GM19035 (cell line): ENCODE data around the gene BOLA2B.
"Not testable (repeated sequence)": the region's sequence is repeated elsewhere in the genome, so short reads cannot be mapped to it uniquely, and the experiment has no call there.

Experiments
- ATAC-seq: cut with Tn5 transposase; IDR thresholded peaks from one replicate; pipeline ENCODE4 v1.9.1; 2021; ENCODE audit not compliant: unreplicated experiment

The BOLA2B gene

GRCh38 chr16:30193615-30194014 lies at the start of gene BOLA2B, which contains the start of gene SLX1A:
BOLA2B (minus strand) TSS chr16:30193666; CDS start chr16:30193595, 71 bp downstream.
SLX1A (plus strand) TSS chr16:30193875; CDS start chr16:30194085, 210 bp downstream.
- peak; percentile 90 for ATAC-seq

DNA sequence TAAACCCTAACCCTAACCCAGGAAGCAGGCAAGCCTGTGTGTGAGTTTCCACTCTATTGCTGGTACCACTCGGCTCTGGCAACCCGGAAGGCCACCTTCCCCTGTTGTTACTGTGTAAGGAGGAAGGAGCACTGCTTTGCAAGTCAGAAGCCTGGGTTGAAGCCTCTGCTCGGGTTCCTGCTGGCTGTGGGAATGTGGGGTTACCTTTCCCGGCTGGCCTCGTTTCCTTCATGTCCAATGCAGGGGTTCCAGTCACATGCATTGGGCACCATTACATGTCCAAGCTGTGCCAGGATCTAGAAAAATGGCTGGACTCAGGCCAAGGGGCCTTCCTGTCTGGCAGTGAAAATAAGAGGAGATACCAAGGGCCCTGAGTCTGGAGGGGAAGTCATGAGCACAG lies 23.6 kb upstream of the BOLA2B start:
- ATAC-seq = not testable (repeated sequence)

DNA sequence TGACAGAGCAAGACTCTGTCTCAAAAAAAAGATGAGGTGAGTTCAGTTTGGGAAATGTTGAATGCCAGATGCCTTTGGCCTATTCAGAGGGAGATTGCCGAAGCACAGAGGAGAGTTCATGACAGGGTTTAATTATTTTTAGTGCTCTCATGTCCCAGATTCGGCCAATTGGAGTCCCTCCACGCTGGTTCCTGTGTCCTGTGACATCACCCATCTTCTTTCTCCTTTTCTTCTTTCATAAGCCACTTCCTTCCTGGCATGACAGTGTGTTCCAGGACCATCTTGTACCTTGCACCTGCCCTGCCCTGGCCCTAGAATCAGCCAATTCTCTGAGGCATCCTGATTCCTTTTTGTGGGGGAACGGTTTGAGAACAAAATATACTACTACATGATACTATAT lies 17.9 kb upstream of the BOLA2B start:
- not testable (repeated sequence) for ATAC-seq

DNA sequence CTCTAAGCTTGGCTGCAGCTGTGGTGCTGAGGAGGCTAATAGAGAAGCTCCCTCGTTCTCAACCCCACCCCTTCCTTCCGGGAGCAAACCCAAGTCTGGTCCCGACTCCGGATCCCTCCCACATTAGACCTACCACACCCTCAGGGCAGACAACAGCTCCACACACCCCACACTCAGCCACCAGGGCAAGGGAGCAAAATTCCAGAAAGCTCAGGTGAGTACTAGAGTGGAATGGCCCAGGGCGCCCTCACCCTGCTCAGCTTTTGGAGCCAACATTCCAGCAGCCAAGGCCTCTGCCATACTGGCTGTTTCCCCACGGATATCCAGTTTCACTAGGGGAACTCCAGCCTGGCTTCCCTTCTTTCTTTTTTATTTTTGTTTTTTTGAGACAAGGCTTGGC lies 15.6 kb upstream of the BOLA2B start:
- not testable (repeated sequence) for ATAC-seq

DNA sequence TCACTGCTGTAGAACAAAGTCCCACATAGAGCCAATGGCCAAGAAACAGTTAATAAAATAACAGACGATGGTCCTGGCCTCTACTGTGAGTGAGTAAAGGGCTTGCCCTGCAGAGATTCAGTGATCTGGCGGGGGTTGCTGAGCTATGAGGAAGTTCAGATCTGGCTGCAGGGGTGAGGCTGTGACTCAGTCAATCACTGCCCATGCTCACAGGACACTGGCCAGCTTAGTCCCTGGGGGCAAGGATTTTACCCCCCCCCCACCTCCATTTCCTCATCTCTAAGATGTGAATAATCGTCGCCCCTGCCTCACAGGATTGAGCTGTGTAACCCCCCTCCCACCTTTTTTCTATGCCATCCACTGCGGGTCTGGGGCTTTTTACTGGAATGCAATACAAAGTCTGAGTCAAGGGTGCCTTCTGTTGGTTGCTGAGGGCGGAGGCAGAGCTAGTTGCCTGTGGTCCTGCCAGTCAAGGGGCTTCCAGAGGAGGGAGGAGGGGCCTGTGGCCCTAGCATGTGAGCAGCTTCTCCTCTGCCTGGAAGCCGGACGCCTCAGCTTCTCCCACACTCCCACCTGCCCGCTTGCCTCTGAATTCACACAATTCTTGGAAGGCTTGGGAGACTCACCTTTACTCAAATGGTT lies 13.7 kb upstream of the BOLA2B start:
- not testable (repeated sequence) for ATAC-seq

GRCh38 chr16:30206252-30206651 lies 12.8 kb upstream of the BOLA2B start:
- not testable (repeated sequence) for ATAC-seq

- ATAC-seq = not testable (repeated sequence)
Observed at GRCh38 chr16:30205541-30206236, 12.2 kb upstream of the BOLA2B start.

DNA sequence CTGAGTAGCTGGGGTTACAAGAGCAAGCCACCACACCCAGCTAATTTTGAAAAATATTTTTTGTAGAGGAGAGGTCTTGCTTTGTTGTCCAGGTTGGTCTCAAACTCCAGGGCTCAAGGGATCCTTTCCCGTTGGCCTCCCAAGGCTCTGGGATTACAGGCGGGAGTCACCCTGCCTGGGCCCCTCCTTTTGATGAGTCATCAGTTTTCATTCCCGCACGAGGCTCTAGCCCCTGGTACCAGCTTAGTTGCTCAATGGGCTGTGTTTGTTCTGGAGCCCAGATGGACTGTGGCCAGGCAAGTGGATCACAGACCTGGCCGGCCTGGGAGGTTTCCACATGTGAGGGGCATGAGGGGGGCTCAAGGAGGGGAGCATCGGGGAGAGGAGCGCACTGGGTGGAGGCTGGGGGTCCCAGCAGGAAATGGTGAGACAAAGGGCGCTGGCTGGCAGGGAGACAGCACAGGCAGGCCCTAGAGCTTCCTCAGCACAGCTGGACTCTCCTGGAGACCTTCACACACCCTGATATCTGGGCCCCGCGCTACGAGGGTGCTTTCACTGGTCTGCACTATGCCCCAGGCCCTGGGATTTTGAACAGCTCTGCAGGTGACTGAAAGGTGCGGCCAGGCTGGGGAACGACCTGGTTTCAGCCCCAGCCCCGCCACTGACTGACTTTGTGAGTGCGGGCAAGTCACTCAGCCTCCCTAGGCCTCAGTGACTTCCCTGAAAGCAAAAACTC lies 6.3 kb upstream of the BOLA2B start:
- ATAC-seq = not testable (repeated sequence)

GRCh38 chr16:30199049-30199448 lies 5.6 kb upstream of the BOLA2B start, which contains the start of gene SULT1A3:
SULT1A3 (plus strand) TSS chr16:30199255; CDS start chr16:30200729, 1,474 bp downstream.
- not testable (repeated sequence) for ATAC-seq

- ATAC-seq = not testable (repeated sequence)
Observed at GRCh38 chr16:30197001-30197400, 3.5 kb upstream of the BOLA2B start.

DNA sequence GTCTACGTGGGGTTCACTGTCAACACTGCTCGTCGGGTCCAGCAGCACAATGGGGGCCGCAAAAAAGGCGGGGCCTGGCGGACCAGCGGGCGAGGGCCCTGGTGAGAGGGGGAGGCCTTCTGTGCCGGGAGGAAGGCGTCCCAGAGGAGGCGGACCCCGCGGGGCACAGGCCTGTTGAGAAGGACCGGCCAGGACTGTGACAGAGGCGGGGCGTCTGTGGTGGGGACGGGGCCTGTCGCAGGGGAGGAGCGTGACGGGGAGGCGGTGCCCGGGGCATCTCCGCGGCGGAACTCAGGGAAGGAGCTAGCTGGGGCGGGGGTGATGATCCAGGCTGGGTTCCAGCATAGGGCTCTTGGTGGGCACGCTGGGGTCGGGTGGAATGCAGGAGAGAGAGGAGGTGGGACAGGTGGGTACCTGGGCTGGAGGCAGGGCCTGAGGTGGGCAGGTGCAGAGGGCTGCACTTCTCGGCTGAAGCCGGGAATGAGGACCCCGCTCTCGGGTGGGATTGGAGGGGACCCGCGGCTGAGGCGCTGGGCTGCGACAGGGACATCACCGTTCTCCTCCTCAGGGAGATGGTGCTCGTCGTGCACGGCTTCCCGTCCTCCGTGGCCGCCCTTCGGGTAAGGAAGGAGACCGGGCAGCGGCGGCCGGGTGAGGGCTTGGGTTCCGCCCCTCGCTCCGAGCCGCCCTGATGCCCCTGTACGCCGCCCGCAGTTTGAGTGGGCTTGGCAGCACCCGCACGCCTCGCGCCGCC lies 883 bp upstream of the BOLA2B start:
- peak; percentile 56 for ATAC-seq

DNA sequence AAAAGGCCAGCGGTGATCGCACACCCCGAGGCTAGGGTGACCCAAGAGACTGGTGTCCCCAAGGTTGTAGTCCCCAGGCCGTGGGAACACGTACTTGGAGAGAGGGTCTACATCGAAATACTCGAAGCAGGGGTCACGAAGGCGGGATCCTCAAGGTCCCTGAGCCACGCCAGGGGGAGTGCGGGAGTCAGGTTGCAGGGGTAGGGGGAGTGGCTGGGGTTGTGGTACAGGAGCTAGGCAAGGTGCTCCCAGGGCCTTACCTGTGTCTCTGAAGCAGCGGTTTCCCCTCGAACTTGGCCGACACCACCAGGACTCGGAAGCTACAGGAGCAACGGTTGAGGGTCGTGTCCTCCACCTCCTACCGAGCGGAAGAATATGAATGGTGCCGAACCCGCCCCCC lies 368 bp downstream of the BOLA2B start:
- peak; percentile 8 for ATAC-seq

DNA sequence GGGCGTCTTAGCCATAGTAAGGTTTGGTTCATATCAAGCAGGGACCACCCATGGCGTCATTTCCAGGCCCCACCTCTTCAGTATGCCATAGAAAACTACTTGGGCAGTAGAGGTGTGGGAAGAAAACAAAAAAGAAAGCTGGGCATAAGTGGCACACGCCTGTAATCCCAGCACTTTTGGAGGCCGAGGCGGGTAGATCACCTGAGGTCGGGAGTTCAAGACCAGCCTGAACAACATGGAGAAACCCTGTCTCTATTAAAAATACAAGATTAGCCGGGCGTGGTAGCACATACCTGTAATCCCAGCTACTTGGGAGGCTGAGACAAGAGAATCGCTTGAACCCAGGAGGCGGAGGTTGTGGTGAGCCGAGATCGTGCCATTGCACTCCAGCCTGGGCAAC lies 2.3 kb downstream of the BOLA2B start:
- ATAC-seq = not testable (repeated sequence)

GRCh38 chr16:30187971-30188561 lies 5.4 kb downstream of the BOLA2B start:
- no peak for ATAC-seq

- ATAC-seq = no peak
Observed at GRCh38 chr16:30187556-30187865, 6.0 kb downstream of the BOLA2B start.

GRCh38 chr16:30186782-30187555 lies 6.5 kb downstream of the BOLA2B start:
- ATAC-seq = no peak

GRCh38 chr16:30186444-30186781 lies 7.1 kb downstream of the BOLA2B start:
- no peak for ATAC-seq

DNA sequence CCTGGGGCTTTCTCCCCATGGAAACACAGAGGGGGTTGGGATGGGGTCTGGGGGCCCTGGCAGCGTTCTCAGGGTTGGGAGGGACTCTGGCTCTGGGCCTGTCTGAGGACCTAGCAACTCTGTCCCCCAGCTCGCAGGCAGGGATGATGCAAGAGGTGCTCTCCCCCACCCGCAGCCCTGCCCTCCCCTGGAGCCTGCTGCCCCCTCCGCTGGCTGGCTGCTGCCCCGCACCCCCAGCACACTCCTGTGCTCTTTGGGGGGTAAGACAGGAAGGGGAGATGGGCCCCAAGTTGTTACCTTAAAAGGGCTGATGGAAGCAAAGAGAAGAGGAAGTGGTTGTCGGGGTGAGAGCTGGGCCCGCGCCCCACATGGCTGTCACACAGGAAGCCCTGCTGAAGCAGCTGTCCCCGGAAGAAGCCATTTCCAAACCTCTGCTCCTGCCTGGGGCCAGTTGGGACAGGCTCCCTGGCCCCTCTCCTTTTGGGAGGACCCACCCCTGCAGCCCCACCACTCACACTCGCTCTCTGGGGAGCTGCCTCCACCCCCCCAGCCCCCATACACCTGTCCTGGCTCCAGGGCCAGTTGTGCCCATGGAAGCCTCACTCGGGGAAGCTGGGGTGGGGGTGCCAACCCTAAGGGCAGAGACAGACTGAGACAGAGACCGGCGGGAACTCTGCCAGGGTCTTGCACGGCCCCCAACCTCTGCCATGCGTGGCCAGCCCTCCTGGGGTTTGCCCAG lies 7.6 kb downstream of the BOLA2B start:
- no peak for ATAC-seq
